Eye (tissue), 1 donor: Measurements from ENCODE around the gene DCP1B.
"Not testable (repeated sequence)": the region's sequence is repeated elsewhere in the genome, so short reads cannot be mapped to it uniquely, and the experiment has no call there.

ENCODE experiments used
- DNase-seq: peaks from one replicate; pipeline ENCODE4 v3.0.0-alpha.2; 2015

DCP1B gene

DNA sequence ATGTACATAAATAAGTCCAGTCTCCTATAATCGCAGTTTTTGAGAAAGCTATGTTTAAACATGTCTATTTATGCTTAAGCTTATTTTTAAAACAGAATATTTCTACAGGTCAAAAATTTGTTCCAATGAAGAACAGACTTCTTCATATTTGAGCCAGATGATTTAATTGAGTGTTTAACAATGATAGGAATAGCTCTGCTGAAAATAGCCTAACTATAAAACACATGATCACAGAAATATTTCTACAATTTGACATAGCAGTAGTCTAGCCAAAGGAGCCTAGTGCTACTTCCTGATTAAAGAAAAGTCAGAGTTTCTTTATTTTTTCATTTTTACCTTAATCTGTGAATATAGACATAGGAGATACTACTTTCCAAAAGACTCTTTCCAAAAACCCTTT is 29.4 kb downstream of the DCP1B start:
- no peak for DNase-seq

DNA sequence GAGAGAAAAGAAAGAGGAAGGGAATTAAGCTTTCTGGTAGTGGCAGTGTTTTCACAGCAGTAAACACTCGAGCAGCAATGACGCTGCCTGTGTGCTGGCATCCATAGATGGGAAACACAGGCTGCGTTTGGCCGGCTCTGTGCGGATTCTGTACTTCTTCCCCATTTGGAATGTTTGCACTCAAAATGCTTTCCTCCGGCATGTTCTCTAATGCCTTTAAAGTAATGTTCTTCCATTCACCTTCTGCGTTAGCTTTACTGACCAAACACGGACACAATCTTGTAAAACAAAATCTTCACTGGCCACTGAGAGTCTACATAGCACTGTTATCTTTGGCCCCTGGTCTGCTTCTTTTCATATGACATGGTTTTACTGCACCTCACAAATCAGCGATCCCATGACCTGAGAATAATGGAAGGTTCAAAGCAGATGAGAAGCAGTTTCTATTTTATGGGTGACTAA is 31.4 kb downstream of the DCP1B start:
- DNase-seq: no peak

DNA sequence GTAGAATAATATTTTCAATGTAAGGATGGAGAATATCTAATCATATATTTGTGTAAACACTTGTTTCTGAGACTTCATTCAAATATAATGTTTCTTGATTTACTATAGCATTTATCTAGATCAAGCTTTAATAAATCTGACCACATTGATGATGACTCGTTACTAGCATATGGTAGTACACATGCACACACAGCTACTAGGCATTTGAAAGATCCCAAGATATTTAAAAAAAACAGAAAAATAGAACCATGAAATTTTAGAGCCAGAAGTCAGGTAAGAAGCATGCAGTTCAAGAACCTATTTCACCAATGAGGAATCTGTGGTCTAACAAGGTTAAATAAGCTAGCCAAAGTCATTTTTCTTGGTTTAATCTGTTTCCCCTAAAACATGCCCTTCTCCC is 32.0 kb downstream of the DCP1B start:
- DNase-seq: no peak

DNA sequence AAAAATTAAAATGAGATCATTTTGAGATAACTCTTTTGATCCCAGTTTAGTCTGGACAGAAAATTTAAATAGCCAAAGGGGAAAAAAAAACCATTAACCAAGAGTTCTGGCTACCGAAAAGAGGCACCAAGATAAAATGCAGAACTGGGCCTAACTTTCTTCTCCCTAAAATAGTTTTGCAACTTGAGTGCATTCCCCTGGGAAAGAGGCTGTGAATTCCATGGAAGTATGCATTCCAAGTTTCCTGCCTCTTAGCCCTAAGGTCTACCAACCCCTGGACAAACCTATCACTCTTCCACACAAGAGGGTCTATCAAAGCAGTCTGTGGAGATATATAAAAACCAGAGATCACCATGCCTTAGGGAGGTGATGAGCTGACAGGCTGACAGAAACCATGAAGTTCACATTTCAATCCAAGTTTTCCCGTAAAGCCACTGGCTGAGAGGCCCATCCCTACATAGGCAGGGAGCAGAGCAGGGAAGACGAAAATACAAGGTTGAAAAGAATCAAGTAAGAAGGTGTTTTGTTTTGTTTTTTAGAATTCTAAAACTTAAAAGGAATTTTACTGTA is 33.8 kb downstream of the DCP1B start:
- no peak for DNase-seq

DNA sequence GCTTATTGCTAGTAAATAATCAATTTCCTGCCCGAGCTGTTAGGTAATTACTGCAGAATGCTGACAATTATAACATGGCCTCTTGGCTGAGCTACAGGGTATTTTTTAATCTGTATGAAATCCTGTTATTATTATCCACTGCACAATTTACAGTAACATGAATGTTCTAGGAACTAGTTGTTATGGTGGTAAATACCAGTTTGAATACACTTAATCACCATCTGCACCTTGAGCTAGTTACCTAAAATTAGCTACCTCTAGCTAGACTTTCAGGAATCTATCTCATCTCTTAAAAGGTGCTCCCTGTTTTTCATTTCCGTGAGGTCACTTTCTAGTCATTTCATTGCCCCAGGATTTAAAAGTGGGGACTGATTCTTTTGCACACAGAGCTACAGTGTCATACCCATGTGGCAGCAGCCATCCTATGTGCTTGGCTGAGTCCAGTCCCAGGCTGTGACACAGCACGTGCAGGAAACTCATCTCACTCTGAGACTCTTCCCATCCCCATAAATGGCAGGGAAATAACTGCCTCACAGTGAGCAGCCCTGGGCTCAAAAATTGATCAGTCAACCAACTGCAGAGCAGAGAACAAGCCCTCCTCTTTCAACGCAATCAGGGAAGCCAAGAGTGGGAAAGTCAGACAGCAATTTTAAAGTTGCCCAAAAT is 37.6 kb downstream of the DCP1B start:
- no peak for DNase-seq

DNA sequence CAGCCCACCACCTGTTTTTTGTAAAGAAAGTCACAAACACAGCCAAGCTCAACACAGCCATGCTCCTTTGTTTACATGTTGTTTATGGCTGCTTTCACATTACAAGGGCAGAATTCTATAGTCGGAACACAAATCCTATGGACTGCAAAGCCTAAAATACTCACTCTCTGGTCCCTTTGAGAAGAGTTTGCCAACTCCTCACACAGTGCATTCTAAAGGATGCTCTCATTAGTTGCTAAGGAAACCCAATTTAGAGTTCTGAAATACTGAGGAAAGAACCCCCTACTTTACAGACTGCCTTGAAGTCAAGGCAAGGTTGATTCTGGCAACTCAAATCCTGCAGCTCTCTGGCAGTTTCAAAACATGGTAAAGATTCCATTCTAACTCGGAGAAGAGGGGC is 38.3 kb downstream of the DCP1B start:
- DNase-seq: no peak

DNA sequence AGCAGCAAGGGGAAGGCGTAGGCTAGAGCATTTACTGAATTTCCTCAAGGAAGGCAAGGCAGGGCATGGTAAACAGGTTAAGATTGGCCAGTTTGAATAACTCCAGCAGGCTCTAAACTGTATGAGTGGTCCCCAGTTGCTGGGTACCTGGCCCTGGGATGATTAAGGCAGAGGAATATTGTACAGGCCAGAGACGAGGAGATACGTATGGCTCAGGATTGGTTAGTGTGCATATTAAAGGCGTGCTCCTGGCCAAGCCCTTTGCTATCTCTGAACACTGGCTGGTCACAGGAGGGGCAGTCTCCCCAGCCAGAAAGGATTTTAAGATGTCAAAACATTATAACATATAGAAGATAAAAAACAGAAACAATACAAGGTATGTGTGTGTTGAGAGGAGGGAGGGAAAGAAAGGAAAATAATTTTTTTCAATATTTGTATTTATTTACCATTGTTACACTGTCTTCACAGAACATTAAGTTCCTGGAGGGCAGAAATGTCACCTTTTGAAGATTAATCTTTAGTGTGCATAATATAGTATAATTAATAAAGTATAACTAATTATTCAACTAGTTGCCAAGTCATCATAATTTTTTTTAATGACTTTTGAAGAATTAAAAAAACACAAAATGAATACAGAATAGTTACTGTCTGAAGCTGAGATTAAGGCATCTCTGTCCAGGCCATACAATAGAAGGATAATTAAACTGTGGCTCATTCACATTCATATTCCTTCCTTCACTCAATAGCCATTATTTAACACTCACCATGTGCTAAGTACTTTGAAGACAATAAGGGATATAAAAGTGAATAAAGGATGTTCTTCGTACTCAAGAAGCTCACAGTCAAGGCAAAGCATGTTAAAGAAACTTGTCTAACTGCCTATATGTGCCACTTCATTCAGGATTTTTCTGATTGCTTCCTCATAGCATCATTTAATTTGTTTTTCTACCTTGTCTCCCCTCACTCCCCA is 41.9 kb downstream of the DCP1B start:
- no peak for DNase-seq

DNA sequence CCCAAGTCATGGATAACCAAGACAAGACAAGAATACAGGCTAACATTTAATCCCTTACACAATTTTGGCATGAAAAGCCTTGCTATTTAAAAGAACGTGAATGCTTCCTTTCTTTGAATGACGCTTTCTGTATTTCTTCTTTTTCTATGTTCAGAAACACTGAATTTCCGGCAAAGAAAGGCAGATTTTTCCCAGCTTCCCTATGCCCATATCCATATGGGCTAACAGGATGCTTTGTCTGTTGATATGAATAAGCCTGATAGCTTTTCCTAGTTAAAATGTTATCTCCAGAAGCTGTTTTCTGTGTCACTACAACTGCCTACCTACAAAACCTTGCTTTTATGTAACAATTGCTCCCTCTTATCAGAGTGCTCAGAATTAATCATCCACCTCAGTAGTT is 47.5 kb downstream of the DCP1B start:
- no peak for DNase-seq

DNA sequence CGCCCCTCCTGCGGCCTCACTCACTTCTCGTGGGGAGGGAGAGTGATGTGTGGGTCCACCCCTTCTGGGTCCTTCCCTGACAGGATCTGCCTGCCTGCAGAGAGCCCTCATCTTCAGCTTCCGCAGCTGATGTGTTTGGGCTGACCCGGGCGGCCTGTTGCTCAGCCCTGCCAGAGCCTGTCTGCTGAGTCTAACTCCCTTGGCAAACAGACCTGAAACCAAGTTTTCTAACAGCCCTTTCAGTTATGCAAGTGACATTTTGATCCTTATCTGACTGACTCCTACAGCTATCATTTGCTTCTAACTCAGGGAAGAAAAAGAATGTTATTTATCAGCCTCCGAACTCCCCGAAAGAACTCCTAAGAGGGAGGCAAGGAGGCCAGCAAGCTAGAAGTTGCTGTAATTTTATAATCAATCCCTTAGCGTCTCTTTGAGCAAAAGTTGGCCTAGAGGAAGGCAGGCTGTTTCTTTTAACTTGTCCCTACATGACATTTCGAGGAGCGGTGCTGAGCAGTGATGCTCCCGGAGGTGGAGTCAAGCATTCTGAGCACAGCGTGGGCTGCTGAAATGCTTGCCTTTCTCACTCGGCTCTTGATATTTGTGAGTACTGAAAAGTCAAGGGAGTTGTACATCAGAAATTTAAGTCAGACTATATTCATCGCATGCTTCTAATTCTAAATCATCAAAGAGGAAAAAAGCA is 54.3 kb downstream of the DCP1B start:
- DNase-seq: no peak

DNA sequence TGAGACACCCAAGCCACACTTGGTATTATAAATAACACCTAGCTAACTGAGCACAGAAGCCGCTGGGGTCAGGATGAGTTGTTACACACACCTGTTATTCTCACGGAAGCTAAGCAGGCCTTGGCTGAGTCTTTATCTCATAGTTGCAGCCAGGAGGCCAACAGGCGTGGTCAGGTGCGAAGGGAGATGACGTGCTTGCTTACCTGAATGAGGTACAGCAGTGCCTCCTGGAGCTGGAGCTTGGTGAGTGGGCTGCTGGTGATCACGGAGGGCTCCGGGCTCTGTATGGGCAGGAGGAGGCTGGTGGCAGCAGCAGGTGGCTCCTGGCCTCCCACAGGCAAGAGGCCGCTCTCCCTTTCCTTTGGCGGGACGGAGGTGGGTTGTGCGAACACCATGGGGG is 55.4 kb downstream of the DCP1B start:
- DNase-seq: no peak

DNA sequence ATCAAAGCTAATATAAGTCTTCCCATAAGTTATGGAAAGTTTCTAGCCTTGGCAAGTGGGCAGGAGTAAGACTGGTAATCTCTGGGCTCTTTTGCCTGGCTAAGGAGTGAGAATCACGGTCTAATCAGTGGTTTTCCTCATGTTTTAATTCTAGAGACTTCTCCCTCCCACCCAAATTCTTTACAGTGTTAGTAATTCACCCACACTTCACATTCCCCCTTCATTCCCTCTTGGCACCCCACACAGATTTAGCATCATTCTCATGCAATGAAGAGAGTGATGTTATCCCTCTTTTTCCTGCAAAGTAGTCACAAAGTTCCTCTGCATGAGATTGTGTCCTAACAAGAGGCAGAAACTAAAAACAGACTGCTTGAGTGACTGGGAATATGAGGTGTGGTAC is 57.2 kb downstream of the DCP1B start:
- DNase-seq: no peak

DNA sequence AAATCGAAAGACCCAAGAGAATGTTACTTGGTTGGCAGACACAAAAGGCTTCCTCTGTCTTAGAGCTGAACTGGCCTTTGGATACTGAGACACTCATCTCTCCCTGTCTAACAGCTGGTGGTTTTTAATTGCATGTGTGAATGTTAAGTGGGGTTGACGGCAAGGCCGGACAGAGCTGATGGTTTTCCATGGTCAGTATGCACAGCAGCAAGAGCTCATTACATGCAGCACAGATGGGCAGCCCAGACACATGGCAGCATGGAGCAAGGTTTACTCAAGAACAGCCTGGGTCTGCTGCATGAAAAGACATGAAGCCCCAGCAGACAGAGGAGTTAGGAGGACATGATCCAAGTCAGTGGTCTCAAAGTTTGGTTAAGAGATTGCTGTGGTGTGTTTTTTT is 58.0 kb downstream of the DCP1B start:
- DNase-seq: peak; percentile 54

DNA sequence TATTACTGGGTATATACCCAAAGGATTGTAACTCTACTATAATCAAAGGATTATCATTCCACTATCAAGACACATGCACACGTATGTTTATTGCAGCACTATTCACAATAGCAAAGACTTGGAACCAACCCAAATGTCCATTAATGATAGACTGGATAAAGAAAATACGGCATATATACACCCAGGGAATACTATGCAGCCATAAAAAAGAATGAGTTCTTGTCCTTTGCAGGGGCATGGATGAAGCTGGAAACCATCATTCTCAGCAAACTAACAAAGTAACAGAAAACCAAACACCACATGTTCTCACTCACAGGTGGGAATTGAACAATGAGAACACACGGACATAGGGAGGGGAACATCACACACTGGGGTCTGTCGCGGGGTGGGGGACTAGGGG is 58.8 kb downstream of the DCP1B start:
- DNase-seq: not testable (repeated sequence)

DNA sequence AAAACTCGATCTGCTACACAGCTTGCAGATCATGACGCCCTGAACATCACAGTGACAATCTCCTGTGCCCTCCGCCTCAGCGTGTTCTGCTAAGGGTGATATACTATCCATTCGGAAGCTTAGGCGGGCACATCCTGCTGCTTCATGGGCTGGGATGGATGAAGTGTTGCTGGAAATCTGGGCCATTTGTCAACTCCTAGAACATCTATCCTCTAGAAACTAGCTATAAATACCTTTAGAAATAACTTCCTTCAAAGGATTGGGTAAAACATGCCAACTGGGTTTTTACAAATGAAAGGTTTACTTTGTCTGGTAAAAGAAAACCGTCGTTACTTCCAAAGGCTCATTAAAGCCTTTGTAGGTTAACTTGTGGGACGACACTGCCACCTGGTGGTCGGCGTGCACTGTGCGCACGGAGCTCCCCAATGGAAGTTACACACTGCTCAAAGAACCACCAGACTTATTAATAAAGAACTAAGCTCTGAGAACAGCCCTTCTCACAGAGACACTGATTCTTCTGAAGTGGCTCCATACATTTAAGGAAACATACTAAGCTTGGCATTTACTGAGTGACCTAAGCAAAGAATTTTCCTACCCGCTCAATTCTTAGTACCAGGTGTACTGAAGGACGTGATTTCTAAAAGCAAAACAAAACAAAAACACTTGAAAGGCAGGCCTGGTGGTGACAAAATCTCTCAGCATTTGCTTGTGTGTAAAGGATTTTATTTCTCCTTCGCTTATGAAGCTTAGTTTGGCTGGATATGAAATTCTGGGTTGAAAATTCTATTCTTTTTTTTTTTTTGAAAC is 64.3 kb downstream of the DCP1B start:
- DNase-seq: peak; percentile 95

DNA sequence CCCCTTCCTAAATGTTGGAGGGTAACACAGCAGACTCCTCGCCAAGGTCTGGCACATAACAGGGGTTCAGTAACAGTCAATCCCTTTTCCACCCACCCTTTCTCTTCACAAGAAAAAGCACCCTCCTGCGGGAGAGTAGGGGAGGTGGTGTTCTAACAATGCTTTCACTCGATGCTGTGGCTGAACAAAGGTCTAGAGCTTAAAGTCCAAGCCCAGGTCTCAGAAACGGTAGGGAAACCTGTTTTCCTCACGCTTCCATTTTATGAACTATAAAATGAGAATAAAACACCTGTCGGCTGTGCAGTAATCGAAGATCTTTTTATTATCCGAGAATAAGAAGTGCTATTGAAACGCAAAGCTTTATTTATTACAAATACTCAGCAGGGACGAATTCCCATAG is 64.9 kb downstream of the DCP1B start:
- DNase-seq: no peak

DNA sequence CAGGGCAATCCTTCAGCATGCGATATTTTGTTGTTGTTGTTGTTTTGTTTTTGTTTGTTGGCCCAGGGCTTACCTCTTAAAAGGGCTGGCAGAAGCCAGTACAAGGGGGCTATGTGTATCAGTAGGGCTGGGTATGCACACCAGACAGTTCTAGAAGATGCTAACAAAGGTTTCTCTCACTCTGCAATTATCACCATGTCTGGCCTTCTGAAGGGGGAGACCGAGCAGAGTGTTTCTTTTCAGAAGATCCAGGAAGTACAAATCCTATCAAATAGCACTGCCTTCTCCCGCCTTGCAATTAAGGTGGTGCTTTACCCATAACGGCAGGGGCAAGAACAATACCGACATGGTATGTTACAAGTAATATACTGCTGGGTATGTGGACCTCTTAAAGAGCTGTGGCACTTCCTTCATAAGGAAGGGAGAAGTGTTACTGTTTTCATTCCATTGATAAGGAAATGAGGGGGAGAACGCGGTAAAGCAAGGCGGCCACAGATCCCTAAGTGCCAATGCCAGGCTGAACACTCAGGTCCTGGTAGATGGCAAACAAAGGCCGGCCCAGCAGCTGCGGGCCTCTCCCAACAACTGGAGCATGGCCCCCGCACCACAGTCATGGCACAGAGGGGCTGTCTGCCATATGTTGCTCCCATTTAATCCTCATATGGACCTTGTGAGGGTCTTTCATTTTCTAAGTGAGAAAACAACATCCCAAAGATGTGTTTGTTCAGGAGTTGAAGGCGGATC is 66.6 kb downstream of the DCP1B start:
- DNase-seq: no peak

DNA sequence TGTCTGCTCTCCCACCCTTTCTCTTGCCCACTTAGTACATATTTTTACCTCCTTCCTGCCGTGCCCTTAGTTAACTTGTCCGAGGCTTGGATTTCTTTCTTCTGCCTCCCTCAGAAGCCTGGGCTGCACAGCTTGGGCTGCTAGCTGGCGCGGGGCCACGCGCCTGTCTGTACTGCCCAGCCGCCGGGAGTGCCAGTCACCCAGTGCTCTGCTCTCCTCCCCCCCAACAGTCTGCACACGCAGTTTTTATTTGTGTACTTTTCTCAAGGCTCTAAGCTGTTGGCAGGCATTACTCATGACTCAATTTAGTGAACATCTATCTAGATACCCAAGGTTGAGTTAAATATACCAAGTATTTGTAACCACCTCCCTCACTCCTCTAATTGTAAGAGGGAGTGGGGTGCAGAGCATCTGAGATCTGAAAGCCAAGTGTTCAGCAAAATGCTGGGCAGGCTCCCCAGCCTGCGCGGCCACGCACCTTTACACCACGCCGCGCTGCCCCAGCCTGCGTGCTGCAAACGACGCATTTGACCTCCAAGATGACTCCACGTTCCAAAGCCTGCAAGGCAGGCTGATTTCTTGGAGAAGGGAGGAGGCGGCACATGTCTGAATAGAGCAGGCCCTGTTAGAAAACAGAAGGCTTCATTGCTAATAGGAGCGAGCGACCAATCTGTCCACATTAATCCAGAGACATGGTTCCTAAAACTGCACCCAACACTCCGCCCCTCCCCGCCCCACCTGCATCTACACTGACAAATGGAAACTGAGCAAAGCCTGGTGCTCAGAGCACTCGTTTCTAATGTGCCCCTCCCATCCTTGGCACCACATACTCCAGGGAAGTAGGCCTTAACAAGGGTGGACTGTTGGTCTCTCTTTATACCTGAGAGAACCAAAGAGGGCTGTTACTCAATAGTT is 67.6 kb downstream of the DCP1B start:
- no peak for DNase-seq

DNA sequence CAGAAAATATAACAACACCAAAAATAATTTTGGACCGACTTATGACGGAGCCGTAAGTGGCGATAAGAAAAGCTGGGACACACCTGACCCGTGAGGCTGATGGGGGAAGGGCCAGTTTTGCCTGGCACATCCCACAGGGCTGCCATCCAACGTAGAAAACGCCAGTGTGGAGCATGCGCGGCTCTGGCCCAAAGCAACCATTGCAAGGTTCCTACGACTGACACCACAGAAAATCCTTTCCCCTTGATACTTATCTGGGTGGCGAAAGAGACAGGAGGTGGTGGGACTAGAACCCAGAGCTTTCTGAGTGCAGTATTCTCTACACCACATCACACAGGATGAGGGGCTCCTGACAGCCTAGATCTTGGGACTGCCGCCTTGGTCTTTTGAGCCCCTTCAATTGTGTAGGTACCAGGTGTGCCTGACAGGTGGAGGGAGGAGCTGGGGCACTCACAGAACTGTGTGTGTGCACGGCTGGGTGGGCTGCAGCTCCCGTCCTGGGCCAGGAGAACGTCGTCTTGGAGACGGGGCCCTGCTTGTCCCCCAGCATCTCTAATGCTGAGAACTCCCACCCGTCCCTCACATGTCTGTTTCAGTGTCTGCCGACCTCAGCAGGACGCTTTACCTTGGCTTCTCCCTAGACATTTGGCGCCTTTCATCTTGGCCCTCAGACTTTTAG is 68.4 kb downstream of the DCP1B start:
- no peak for DNase-seq

DNA sequence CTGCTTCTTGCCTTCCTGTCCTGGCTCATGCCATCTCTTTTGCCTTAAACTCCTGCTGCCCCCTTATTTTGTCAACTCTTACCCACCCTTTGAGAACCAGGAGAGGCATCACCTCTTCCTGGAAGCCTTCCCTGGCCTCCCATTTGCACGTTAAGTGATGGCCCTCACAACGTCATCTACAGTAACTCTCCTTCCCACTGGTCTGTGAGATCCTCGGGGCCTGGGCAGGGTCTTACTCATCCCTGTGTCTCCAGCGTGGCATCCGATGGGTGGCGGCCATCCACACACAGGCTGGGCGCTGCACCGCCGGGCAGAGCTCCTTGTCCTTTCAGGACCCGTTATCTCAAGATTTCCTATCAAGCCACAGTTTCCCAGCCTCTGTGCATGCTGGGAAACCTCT is 69.0 kb downstream of the DCP1B start:
- DNase-seq: no peak

DNA sequence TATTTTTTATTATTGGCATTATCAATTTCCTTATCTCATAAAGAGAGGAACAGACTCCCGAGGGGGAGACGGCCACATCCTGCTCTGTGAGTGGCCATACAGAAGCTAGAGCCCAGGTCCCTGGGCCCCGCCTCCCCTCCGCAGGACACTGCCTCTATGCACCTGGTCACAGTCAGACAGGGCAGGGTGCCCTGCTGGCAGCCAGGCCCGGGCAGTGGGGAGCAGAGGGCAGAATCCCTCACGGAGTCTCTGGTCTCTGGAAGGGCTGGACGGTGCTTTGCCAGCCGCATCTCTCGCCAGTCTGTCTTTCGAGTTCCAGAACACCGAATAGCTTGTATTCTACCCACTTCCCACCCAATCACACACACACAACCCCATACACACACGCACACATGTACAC is 69.4 kb downstream of the DCP1B start:
- DNase-seq: no peak
